Hepatocyte (in vitro differentiated cells): Measurements from ENCODE around the gene KIF25.

ENCODE experiments used
- CTCF ChIP-seq: fragments of 200-600 bp; sonication (generic); IDR thresholded peaks from 2 replicates; pipeline ENCODE4 v1.5.1; 2016; ENCODE audit warnings: antibody characterized with exemption, mild to moderate bottlenecking; ENCODE audit not compliant: poor library complexity
- EZH2 ChIP-seq: fragments of 200-600 bp; sonication (generic); IDR thresholded peaks from 2 replicates; pipeline ENCODE4 v1.6.1; 2016; ENCODE audit warnings: antibody characterized with exemption, mild to moderate bottlenecking, borderline replicate concordance
- EZH2phosphoT487 ChIP-seq: fragments of 200-600 bp; sonication (generic); IDR thresholded peaks from one replicate; pipeline ENCODE4 v1.6.1; 2018; ENCODE audit warnings: antibody characterized with exemption, mild to moderate bottlenecking, low read depth, moderate library complexity; ENCODE audit not compliant: unreplicated experiment, severe bottlenecking

GRCh38 chr6:168009331-168009730, 11.9 kb downstream of the KIF25 start:
- TF ChIP-seq CTCF (no peak), EZH2 (no peak), EZH2phosphoT487 (no peak)
